IPS-15b (cell line): Measurements from ENCODE around the gene CAPZA1.

Experiments used
- H3K27me3 ChIP-seq: one replicate; pipeline ENCODE4 v1.6.1; 2013; ENCODE audit warnings: low read length; ENCODE audit not compliant: control insufficient read depth, insufficient read depth
- H3K36me3 ChIP-seq: one replicate; pipeline ENCODE4 v1.6.1; 2013; ENCODE audit warnings: low read length; ENCODE audit not compliant: control insufficient read depth, insufficient read depth
- H3K4me1 ChIP-seq: one replicate; pipeline ENCODE4 v1.6.1; 2013; ENCODE audit warnings: mild to moderate bottlenecking, low read length; ENCODE audit not compliant: control insufficient read depth, insufficient read depth
- H3K4me3 ChIP-seq: one replicate; pipeline ENCODE4 v1.5.1; 2013; ENCODE audit warnings: low read depth, low read length
- H3K9ac ChIP-seq: one replicate; pipeline ENCODE4 v1.6.1; 2013; ENCODE audit warnings: low read depth, mild to moderate bottlenecking, low read length
- H3K9me3 ChIP-seq: one replicate; pipeline ENCODE4 v1.6.1; 2013; ENCODE audit warnings: mild to moderate bottlenecking, low read length; ENCODE audit not compliant: control insufficient read depth, insufficient read depth

Gene CAPZA1

DNA sequence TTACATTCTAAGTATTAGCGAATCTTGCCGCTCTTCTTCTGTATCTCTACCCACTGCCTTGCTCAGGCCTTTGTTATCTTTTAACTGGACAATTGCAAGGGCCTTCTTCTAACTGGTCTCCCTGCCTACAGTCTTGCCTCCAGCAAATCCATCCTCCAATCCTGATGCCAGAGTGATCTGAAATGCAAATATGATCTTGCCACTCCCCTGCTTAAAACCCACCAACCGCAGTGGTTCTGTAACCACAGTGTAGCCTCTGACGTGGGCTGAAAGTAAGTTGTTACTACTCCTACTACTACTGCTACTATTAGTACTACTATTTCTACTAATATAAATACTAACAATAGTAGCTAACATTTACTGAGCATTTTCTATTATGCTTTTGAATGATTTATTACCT lies 67.2 kb downstream of the CAPZA1 start:
- Histone ChIP-seq H3K4me1 (no peaks in the 10 kb centered on the region), H3K4me3 (no peak overlapping the region), H3K36me3 (no peaks in the 10 kb centered on the region), H3K27me3 (peaks cover 2% of the 10 kb centered on the region), H3K9ac (no peak overlapping the region), H3K9me3 (no peaks in the 10 kb centered on the region)

DNA sequence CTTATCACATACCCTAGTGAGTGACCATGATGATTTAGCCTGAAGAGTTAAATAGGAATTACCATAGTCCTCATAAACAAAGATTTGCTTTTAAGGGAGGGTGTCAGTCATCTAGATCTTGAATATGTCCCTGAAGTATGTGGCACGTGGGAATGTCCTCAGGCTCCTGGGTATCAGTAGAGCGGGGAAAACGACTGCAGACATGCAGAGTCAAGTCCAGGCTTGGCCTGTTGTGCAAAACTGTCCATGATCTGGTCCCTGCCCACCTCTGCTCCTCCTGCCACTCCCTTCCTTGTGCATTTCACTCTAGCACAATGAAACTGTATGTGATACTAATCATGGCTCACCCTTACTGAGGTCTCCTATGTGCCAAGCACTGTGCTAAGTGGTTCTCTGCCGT lies 67.7 kb downstream of the CAPZA1 start:
- Histone ChIP-seq H3K4me3 (no peak overlapping the region), H3K9ac (no peak overlapping the region), H3K9me3 (no peaks in the 10 kb centered on the region), H3K36me3 (no peaks in the 10 kb centered on the region), H3K27me3 (peaks cover 2% of the 10 kb centered on the region), H3K4me1 (no peaks in the 10 kb centered on the region)

DNA sequence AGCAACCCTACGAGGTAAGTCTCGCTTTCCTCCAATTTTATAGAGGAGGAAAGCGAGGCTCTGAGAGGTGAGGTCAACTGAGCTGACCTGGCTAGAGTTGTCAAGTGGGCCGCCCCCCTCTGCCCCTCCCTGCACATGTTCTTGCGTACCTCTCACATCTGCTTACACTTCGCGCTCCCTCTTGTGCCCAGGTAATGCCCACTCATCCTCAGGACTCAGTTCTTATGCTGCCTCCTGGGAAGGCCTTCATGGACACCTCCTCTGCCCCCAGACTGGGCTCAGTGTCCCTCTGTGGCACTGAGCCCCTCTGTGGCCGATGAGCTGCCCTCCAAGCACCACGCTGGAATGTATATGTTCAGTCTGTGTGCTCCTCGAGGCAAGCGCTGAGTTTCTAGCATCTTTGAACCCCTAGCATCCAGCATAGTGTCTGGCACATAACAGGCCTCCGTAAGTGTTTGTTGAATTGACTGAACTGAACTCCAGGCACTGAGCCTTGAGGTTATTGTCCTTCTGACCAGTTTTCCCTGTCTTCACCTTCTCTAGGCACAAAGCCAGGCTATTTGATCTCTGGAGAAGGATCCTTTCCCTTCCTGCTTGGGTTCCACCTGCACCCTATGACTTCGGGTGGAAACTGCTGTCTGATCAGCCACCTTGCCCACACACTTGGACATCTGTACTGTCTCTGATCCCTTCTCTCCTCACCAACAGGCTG lies 68.3 kb downstream of the CAPZA1 start:
- Histone ChIP-seq H3K9ac (no peak overlapping the region), H3K36me3 (peaks cover 5% of the 10 kb centered on the region), H3K27me3 (peaks cover 2% of the 10 kb centered on the region), H3K9me3 (no peaks in the 10 kb centered on the region), H3K4me3 (no peak overlapping the region), H3K4me1 (no peaks in the 10 kb centered on the region)

DNA sequence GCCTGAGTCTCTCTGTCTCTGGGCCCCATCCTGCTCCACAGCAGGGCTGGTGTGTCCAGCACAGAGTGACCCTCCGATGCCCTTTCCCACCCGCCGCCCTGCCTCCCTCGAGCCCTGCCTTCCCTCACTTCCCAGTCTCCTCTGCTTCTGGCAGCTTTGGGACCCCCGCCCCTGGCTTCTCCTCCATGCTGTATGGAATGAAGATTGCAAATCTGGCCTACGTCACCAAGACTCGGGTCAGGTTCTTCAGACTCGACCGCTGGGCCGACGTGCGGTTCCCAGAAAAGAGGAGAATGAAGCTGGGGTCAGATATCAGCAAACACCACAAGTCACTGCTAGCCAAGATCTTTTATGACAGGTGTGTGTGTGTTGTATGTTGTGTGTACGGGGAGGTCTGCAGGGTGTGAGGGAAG lies 69.2 kb downstream of the CAPZA1 start:
- peaks cover 5% of the 10 kb centered on the region for H3K36me3 ChIP-seq
- H3K4me3 ChIP-seq: no peak overlapping the region
- H3K4me1 ChIP-seq: no peaks in the 10 kb centered on the region

DNA sequence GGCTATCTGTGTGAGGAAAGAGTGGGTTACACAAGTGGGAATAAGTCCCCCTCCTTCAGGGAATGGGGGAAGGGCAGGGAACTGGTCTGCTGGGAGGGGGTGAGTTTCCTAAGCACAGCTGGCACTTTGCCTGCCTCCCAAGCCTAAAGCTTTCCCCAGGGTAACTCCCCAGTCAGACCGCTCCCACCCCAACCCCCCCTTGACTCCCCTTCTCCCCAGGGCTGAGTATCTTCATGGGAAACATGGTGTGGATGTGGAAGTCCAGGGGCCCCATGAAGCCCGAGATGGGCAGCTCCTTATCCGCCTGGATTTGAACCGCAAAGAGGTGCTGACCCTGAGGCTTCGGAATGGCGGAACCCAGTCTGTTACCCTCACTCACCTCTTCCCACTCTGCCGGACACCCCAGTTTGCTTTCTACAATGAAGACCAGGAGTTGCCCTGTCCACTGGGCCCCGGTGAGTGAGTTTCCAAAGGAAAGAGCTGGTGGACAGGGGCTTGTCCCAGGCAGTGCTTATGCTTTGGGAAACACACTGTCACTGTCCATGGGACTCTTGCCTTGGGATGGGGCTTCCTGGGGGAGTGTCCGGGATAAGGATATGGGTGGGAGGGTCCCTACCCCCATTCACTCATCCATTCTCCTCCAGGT lies 69.7 kb downstream of the CAPZA1 start:
- no peaks in the 10 kb centered on the region for H3K9me3 ChIP-seq
- no peak overlapping the region for H3K4me3 ChIP-seq
- H3K27me3 ChIP-seq: peaks cover 2% of the 10 kb centered on the region
- no peaks in the 10 kb centered on the region for H3K4me1 ChIP-seq
- H3K36me3 ChIP-seq: peaks cover 7% of the 10 kb centered on the region
- no peak overlapping the region for H3K9ac ChIP-seq

More for the DNA sequence above, 69.2 kb downstream of the CAPZA1 start:
- Histone ChIP-seq H3K27me3 (peaks cover 2% of the 10 kb centered on the region), H3K9me3 (no peaks in the 10 kb centered on the region), H3K9ac (no peak overlapping the region)

DNA sequence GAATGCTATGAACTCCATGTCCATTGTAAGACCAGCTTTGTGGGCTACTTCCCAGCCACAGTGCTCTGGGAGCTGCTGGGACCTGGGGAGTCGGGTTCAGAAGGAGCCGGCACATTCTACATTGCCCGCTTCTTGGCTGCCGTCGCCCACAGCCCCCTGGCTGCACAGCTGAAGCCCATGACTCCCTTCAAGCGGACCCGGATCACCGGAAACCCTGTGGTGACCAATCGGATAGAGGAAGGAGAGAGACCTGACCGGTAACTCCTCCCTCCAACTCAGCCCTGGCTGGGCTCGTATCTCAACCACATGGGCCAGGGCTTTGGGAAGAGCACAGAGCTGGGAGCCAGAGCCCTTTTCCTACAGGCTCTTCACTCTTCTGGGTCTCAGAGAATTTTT lies 70.2 kb downstream of the CAPZA1 start:
- Histone ChIP-seq H3K27me3 (peaks cover 2% of the 10 kb centered on the region), H3K9me3 (no peaks in the 10 kb centered on the region), H3K36me3 (peaks cover 11% of the 10 kb centered on the region), H3K4me1 (no peaks in the 10 kb centered on the region), H3K4me3 (no peak overlapping the region), H3K9ac (no peak overlapping the region)

DNA sequence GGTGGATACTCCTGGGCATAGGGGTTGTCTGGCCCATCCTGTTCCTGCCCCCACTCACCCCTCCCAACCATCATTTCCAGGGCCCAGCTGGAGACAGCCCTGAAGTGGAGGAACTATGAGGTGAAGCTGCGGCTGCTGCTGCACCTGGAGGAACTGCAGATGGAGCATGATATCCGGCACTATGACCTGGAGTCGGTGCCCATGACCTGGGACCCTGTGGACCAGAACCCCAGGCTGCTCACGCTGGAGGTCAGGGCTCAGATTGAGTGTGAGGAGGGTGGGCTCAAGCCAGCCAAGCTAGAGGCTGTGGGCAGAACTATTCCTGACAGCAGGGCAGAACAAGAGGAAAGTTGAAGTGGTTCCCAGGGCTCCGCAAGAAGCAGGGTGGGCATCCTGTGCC lies 73.0 kb downstream of the CAPZA1 start:
- Histone ChIP-seq H3K4me3 (no peak overlapping the region), H3K9me3 (no peaks in the 10 kb centered on the region), H3K27me3 (peaks cover 10% of the 10 kb centered on the region), H3K4me1 (no peaks in the 10 kb centered on the region), H3K9ac (no peak overlapping the region), H3K36me3 (peaks cover 22% of the 10 kb centered on the region)

DNA sequence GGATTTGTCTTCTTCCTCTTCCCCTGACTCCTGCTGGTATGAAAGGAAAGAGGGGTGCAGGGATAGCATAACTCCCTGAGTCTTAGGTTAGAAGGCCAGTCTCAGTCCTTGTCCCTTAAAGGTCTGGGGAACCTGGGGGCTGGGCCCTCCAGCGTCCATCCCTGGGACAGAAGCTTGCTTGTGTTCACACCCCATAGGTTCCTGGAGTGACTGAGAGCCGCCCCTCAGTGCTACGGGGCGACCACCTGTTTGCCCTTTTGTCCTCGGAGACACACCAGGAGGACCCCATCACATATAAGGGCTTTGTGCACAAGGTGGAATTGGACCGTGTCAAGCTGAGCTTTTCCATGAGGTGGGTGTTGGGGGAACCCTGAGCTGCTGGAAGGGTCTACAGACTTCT lies 74.2 kb downstream of the CAPZA1 start:
- H3K9me3 ChIP-seq: no peaks in the 10 kb centered on the region
- H3K36me3 ChIP-seq: peaks cover 22% of the 10 kb centered on the region
- peaks cover 8% of the 10 kb centered on the region for H3K4me1 ChIP-seq
- H3K9ac ChIP-seq: no peak overlapping the region
- H3K4me3 ChIP-seq: no peak overlapping the region
- peaks cover 18% of the 10 kb centered on the region for H3K27me3 ChIP-seq

DNA sequence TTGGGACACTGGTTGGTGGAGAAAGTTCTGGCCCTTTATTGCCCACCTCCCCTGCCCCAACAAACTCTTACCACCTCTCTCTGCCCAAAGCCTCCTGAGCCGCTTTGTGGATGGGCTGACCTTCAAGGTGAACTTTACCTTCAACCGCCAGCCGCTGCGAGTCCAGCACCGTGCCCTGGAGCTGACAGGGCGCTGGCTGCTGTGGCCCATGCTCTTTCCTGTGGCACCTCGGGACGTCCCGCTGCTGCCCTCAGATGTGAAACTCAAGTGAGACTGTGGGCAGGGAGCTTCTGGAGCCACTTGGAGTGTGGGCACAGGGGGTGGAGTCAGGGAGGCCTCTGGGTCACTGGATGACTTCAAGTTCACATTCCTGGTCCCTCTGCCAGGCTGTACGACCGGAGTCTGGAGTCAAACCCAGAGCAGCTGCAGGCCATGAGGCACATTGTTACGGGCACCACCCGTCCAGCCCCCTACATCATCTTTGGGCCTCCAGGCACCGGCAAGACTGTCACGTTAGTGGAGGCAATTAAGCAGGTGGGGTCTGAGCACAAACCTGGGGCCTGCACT lies 74.8 kb downstream of the CAPZA1 start:
- H3K36me3 ChIP-seq: peaks cover 22% of the 10 kb centered on the region
- H3K9me3 ChIP-seq: no peaks in the 10 kb centered on the region
- H3K9ac ChIP-seq: no peak overlapping the region
- H3K4me1 ChIP-seq: peaks cover 10% of the 10 kb centered on the region
- peaks cover 24% of the 10 kb centered on the region for H3K27me3 ChIP-seq
- no peak overlapping the region for H3K4me3 ChIP-seq

DNA sequence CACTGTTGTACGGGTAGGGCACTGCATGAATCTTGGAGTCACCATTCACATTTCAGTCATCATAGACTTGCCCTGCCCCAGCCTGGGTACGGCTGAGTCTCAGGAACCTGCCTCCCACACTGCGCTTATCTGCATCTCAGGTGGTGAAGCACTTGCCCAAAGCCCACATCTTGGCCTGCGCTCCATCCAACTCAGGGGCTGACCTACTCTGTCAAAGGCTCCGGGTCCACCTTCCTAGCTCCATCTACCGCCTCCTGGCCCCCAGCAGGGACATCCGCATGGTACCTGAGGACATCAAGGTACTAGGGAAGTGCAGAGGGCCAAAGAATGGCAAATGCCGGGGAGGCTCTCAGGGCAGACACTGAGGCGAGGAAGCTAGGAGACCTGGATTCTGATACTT lies 75.6 kb downstream of the CAPZA1 start:
- Histone ChIP-seq H3K27me3 (peaks cover 30% of the 10 kb centered on the region), H3K9ac (no peak overlapping the region), H3K36me3 (peaks cover 22% of the 10 kb centered on the region)

DNA sequence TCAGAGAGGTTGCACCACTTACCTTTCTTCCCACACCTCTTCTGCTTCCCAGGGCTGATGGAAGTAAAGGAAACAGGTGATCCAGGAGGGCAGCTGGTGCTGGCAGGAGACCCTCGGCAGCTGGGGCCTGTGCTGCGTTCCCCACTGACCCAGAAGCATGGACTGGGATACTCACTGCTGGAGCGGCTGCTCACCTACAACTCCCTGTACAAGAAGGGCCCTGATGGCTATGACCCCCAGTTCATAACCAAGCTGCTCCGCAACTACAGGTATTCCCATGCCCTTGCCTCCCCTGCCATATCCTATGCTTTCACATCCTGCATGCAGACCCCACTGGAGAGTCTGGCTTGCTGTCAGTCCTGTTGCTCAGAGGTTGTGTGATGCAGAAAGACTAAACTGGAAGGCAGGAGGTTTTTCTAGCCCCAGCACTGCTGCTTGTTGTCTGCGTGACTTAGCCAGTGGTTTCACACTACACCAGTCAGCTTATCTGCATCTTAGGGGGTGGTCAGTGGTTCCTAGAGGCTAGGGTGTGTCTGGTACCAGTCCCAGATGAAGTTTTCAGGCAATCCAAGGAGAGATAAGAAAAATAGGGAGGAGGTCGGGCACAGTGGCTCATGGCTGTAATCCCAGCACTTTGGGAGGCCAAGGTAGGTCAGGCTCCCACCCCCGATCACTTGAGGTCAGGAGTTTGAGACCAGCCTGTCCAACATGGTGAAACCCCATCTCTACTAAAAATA lies 77.1 kb downstream of the CAPZA1 start:
- Histone ChIP-seq H3K4me1 (peaks cover 27% of the 10 kb centered on the region), H3K9me3 (no peaks in the 10 kb centered on the region), H3K4me3 (no peak overlapping the region), H3K36me3 (peaks cover 24% of the 10 kb centered on the region), H3K9ac (no peak overlapping the region), H3K27me3 (peaks cover 38% of the 10 kb centered on the region)

More for the DNA sequence above, 75.6 kb downstream of the CAPZA1 start:
- Histone ChIP-seq H3K4me1 (peaks cover 17% of the 10 kb centered on the region), H3K9me3 (no peaks in the 10 kb centered on the region), H3K4me3 (no peak overlapping the region)
